Sigmoid colon (tissue), 7 donors: ENCODE measurements around the gene MECR. TPM values are rescaled to one million over a fixed set of nuclear protein-coding genes. Genes with fewer than 3 reads are reported as not detected.

Experiments used
- DNase-seq: peaks from one replicate; pipeline ENCODE4 v3.0.0-alpha.2; 2019
- H3K27ac ChIP-seq, 4 donors: fragments of 200-600 bp; sonication (generic); one replicate each; pipeline ENCODE4 v1.5.1; 2016 to 2019; ENCODE audit warnings: mild to moderate bottlenecking in 1 of 4
- H3K27me3 ChIP-seq, 3 donors: fragments of 200-600 bp; sonication (generic); one replicate each; pipeline ENCODE4 v1.5.1; 2019; ENCODE audit warnings: mild to moderate bottlenecking in 1 of 3
- H3K36me3 ChIP-seq, 4 donors: fragments of 200-600 bp; sonication (generic); one replicate each; pipeline ENCODE4 v1.5.1; 2016 to 2019
- H3K4me1 ChIP-seq, 4 donors: fragments of 200-600 bp; sonication (generic); one replicate each; pipeline ENCODE4 v1.5.1; 2017 to 2019
- H3K4me3 ChIP-seq, 4 donors: fragments of 200-600 bp; sonication (generic); one replicate each; pipeline ENCODE4 v1.5.1; 2017 to 2019; ENCODE audit warnings: mild to moderate bottlenecking in 2 of 4, moderate library complexity in 1 of 4
- H3K9me3 ChIP-seq, 4 donors: fragments of 200-600 bp in 3 of 4; sonication (generic) in 3 of 4; one replicate each; pipeline versions ENCODE4 v1.5.1 to v1.6.1; 2013 to 2019
- CTCF ChIP-seq, 4 experiments: fragments of 450-650 bp in 3 of 4; fragments of 200-600 bp in 1 of 4; IDR thresholded peaks; one replicate each; pipeline ENCODE4 v1.5.1; 2016 to 2019; ENCODE audit warnings: antibody characterized with exemption in 4 of 4, mild to moderate bottlenecking in 3 of 4, moderate library complexity in 2 of 4
- EP300 ChIP-seq, 4 donors: sonication (generic); formaldehyde crosslinking; IDR thresholded peaks; one replicate each; pipeline ENCODE4 v1.6.1; 2017; ENCODE audit warnings: antibody characterized with exemption in 4 of 4
- POLR2A ChIP-seq, 2 donors: fragments of 450-650 bp; IDR thresholded peaks; one replicate each; pipeline ENCODE4 v1.6.1; 2016; ENCODE audit warnings: antibody characterized with exemption in 2 of 2, mild to moderate bottlenecking in 2 of 2, moderate library complexity in 2 of 2
- POLR2AphosphoS5 ChIP-seq, 4 donors: sonication (generic); formaldehyde crosslinking; IDR thresholded peaks; one replicate each; pipeline ENCODE4 v1.6.1; 2017; ENCODE audit warnings: antibody characterized with exemption in 4 of 4
- WGBS, 2 donors: extraction: QIAGEN DNeasy Blood & Tissue Kit; methylation state at CpG; one replicate each; pipeline ENCODE4 v1.1.7; 2013; 5-methylcytosine and 5-hydroxymethylcytosine counted together
- intact Hi-C: fragments of 100-400 bp; cut with DNase I; formaldehyde crosslinking; loops from one replicate; pipeline ENCODE4 v1.15.1; 2023
- polyA plus RNA-seq, 3 donors: library from polyadenylated mRNA; stranded (reverse); fragments of 200-250 nt; gene quantifications; one replicate each; pipeline ENCODE4 v1.2.3, GENCODE V29; 2013
- small RNA-seq, 3 donors: library from RNA; depleted of rRNA; stranded (forward); fragments of <200 nt; gene quantifications; one replicate each; pipeline ENCODE3, GENCODE V24; 2016
- total RNA-seq, 4 donors: library from RNA; depleted of rRNA; stranded (reverse); fragments of >200 nt; gene quantifications; one replicate each; pipeline ENCODE4 v1.1.0, GENCODE V29; 2016
- donor health status: healthy with polysubstance abuse.
- donor health status: Bipolar disorder and iron deficiency.
- donor health status: healthy.

The MECR gene
- total and polyA plus RNA-seq, 7 donors = 9.2 to 26.6 (median 17.1) TPM

GRCh38 chr1:29142714-29143113 is 88.0 kb downstream of the MECR start:
- Histone ChIP-seq H3K36me3 (peaks cover 3 to 35% (median 8%) of the 10 kb centered on the region in 4 donors), H3K9me3 (no peaks in the 10 kb centered on the region), H3K27me3 (no peaks in the 10 kb centered on the region), H3K27ac (no peak overlapping the region), H3K4me3 (no peak overlapping the region), H3K4me1 (peaks cover 0 to 4% (median 0%) of the 10 kb centered on the region in 4 donors)
- 84 to 90% methylated on average over 2 of the region's 2 CpGs for WGBS, 2 donors
- no peak for TF ChIP-seq CTCF (IDR thresholded peaks at IDR 0.05)
- no peak for TF ChIP-seq POLR2AphosphoS5 (IDR thresholded peaks at IDR 0.05)
- no peak for TF ChIP-seq EP300 (IDR thresholded peaks at IDR 0.05)
- TF ChIP-seq POLR2A (IDR thresholded peaks at IDR 0.05) = no peak
- DNase-seq = no peak
- intact Hi-C loops = no loop called here

Small RNA genes lying within 50 kb of the gene (small RNA-seq; reads per million reads assigned to genes)
- 0 reads per million in 3 donors for gene RF02271

Other genes with a start within 250 kb of the MECR start
- 10 to 100 TPM; 24.6 to 32.6 (median 31.3) TPM for gene TMEM200B, start 107.0 kb downstream of the MECR start, total RNA-seq
- 1 to 10 TPM in 2 of 3 donors, under 1 TPM in 1; 0.23 to 5.5 (median 1.8) TPM for gene TMEM200B, start 107.0 kb downstream of the MECR start, polyA plus RNA-seq
- gene SRSF4, start 49.0 kb downstream of the MECR start, total RNA-seq = 100 to 1,000 TPM in 2 of 4 donors, 10 to 100 TPM in 2; 80.3 to 110 (median 96.6) TPM
- 10 to 100 TPM; 41.4 to 72.2 (median 54.6) TPM for gene SRSF4, start 49.0 kb downstream of the MECR start, polyA plus RNA-seq
- gene PTPRU, start 5.6 kb upstream of the MECR start, total RNA-seq = 10 to 100 TPM in 3 of 4 donors, 1 to 10 TPM in 1; 8.2 to 35.7 (median 25.1) TPM
- 1 to 10 TPM in 2 of 3 donors, under 1 TPM in 1; 0.92 to 7.9 (median 1.8) TPM for gene PTPRU, start 5.6 kb upstream of the MECR start, polyA plus RNA-seq